GM18505 (cell line): Measurements from ENCODE around the gene CDK5.

Source experiments
- ATAC-seq: cut with Tn5 transposase; IDR thresholded peaks from one replicate; pipeline ENCODE4 v1.9.1; 2021; ENCODE audit not compliant: unreplicated experiment
- POLR2A ChIP-seq: IDR thresholded peaks from 4 replicates; pipeline ENCODE4 v1.6.1; 2011; ENCODE audit warnings: borderline replicate concordance; ENCODE audit not compliant: insufficient read depth, insufficient read length; ENCODE audit errors: extremely low read depth

CDK5 gene

DNA sequence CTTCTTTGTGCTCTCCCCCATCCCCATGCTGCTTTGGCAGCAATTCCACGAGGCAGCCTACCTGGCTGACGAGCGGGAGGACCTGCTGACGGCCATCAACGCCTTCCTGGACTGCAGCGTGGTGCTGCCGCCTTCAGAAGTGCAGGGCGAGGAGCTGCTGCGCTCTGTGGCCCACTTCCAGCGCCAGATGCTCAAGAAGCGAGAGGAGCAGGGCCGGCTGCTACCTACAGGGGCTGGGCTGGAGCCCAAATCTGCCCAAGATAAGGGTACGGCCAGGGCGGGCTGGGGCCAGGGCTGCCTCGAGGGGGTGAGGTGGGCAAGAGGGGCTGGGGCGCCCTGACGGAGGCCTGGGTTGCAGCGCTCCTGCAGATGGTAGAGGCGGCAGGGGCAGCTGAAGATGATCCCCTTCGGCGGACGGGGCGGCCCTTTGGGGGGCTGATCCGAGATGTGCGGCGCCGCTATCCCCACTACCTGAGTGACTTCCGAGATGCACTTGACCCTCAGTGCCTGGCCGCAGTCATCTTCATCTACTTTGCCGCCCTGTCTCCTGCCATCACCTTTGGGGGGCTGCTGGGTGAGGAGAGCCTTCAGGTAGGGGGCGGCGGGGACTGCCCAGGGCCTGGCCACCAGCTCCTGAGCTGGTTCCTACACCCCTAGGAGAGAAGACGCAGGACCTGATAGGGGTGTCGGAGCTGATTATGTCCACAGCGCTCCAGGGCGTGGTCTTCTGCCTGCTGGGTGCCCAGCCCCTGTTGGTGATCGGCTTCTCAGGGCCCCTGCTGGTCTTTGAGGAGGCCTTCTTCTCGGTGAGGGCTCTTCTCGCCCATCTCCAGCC is 13.6 kb upstream of the CDK5 start:
- no peak for TF ChIP-seq POLR2A
- ATAC-seq = no peak

DNA sequence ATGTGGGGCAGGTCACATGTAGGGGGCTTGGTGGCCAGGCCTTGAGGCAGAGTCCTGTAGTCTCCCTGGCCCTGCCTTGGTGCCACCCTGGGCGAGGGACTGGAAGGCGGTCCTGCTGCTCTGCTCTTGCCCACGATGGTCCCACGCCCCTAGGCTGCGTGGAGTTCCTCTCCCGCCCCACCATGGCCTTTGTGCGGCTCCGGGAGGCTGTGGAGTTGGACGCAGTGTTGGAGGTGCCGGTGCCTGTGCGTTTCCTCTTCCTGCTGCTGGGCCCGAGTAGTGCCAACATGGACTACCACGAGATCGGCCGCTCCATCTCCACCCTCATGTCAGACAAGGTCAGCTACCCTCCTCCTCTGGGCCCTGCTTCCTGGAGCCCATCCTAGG is 12.9 kb upstream of the CDK5 start:
- ATAC-seq = no peak

DNA sequence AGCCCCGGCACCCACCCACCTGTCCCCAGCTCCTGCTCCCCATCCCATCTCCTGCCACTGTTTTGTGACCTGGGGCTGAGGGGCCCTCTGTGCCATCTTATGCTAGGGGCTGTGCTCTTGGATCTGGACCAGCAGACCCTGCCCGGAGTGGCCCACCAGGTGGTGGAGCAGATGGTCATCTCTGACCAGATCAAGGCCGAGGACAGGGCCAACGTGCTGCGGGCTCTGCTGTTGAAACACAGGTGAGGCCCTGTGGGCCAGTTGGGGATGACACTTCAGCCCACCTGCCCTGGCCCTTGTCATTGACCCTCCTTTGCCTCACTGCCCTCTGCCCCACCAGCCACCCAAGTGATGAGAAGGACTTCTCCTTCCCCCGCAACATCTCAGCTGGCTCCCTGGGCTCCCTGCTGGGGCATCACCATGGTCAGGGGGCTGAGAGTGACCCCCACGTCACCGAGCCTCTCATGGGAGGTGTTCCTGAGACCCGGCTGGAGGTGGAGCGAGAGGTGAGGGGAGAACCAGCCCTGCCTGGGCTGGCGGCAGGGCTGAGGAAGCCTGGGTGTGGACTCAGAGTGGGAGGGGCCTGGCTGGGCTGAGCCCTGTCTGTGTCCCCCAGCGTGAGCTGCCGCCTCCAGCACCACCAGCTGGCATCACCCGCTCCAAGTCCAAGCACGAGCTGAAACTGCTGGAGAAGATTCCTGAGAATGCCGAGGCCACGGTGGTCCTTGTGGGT is 12.3 kb upstream of the CDK5 start:
- no peak for ATAC-seq
- TF ChIP-seq POLR2A = no peak

More for the DNA sequence above, 12.9 kb upstream of the CDK5 start:
- TF ChIP-seq POLR2A = no peak

DNA sequence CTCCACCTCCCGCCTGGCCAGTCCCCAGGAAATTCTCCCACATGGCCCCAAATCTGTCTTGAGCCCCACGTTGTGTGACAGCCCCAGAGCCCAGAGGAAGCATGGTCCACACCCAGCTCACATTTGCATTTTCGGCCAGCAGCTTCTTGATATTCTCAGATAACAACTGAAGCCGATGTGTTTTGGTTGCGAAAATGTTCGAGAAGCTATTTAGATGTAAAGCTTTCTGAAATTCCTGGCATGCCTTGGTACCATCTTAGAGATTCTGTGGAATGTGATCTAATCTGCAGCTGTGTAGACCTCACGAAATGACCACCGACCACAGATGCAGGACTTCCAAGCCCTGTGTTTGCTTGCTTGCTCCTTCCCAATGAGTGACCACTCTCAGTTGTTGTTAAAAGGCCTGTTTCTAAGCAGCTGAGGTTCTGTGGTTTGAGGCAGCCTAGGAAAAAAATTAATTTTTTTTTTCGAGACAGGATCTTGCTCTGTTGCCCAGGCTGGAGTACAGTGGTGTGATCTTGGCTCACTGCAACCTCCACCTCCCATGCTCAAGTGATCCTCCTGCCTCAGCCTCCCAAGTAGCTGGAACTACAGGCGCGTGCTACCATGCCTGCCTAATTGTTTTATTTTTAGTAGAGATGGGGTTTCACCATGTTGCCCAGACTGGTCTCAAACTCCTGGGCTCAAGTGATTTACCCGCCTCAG is 10.5 kb upstream of the CDK5 start:
- TF ChIP-seq POLR2A = no peak
- no peak for ATAC-seq

DNA sequence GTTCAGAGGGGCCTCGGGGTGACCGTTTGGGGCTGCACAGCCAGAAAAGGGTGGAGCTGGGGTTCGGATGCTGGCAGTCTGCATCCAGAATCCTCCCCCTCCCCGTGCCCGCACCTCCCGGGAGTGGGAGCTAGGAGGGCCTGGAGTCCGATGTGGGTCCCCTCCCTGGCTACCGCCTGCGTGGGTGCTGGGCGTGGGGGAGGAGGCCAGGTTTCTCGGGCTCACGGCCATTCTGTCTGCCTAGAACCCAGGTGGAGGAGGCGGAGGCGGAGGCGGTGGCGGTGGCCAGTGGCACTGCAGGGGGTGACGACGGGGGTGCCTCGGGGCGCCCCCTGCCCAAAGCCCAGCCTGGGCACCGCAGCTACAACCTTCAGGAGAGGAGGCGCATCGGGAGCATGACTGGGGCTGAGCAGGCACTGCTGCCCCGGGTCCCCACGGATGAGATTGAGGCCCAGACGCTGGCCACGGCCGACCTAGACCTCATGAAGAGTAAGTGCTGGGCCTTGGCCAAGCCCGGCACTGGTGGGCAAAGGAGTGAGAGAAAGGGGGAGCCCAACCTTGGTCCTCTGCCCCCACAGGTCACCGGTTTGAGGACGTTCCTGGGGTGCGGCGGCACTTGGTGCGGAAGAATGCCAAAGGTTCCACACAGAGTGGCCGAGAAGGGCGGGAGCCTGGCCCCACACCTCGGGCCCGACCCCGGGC is 8.7 kb upstream of the CDK5 start:
- TF ChIP-seq POLR2A = no peak
- no peak for ATAC-seq

DNA sequence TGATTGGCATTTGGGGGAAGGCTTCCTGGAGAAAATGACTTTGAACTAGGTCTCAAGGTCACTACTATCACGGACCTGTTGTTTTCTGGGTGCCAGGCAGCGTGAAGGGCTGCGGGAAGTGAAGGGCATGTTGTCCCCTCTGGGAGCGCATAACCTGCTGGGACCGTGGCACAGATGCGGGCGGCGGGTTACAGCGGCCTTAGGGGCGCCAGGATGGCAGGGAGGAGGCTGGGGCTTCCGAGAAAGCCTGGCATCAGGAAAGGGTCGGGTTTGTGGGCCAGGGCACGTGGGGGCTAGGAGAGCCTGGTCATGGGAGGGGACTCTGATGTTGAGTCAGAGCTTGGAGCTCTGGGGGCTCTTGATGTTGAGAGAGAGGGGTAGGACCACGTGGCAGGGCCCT is 7.8 kb upstream of the CDK5 start:
- no peak for ATAC-seq
- TF ChIP-seq POLR2A = no peak

DNA sequence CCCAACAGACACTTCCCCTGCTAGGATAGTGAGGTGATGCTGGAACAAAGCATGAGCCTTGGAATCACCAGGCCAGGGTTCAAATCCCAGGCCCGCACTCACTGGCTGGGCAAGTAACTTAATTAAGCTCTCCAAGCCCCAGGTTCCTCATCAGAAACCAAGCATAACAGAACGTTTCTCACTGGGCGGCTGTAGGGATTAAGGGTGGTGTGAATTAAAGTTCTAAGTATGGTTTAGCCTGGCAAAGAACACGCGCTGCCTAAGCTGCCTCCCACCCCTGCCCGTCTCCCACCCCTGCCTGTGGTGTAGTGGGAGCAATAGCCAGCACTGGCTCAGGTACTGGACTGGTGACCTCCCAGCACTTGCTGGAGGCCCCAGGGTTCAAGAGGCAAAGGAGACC is 7.3 kb upstream of the CDK5 start:
- TF ChIP-seq POLR2A = no peak
- no peak for ATAC-seq

DNA sequence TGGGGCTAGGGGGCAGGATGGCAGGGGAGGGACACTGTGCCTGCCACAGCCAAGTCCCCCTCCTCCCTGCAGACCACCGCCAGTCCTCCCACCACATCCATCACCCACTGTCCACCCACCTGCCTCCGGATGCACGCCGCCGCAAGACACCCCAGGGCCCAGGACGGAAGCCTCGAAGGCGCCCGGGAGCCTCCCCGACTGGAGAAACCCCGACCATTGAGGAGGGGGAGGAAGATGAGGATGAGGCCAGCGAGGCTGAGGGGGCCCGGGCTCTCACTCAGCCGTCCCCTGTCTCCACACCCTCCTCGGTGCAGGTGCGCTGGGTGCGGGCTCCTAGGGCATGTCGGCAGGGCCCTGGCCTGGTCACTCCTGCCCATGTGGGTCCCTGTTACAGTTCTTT is 6.8 kb upstream of the CDK5 start:
- ATAC-seq = no peak
- no peak for TF ChIP-seq POLR2A

DNA sequence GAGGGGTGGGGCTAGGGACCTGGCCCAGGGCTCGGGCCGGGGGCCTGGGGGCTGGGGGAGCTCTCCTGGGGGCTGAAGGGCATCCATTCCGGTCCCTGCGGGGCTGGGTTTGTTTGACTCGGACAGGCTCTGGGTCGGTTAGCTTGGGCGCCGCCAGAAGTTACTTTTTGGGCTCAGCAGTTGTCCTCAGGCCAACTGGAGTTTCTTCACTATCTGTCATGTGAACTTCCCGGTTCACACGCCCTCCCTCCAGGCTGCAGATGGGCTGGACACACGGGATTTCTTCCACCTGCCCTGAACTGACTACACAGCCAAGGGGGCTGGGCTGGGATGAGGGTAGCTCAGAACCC is 5.5 kb upstream of the CDK5 start:
- no peak for ATAC-seq
- no peak for TF ChIP-seq POLR2A

DNA sequence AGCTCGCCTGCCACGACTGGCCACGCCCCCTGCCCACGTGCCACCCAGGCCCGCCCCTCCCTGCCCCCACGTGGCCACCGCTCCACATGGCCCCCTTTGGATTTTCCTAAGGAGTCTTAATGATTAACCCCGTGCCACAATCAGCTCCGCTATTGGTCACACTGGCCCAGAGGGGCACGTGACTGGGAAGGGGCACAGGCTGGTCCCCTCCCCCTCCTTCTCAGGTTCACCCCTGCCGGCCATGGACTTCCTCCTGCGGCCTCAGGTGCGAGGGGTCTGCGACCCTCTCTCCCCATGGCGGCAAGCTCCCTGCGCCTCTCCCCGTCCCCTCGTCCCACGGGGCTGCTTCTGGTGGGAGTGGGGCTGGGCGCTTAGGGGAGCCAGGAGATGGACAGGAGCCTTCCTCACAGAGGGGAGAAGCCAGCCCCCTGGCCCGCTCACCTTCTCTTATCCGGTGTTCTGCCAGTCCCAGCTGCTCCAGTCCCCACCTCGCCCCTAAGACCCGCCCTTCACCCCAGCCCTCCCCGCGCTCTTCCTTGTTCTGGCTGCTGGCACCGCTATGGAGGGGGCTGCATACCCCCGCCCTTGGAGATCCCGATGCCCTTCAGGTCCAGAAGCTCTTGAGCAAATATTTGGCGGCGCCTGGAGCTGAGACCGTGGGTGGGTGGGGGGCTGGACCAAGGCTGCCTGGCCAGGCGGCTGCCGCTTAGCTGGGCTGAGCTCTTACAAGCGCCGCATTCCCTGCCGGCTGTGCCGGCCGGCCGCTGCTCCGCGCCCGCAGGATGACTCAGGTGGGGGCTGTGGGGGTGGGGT is 4.9 kb upstream of the CDK5 start:
- no peak for TF ChIP-seq POLR2A
- ATAC-seq = no peak

DNA sequence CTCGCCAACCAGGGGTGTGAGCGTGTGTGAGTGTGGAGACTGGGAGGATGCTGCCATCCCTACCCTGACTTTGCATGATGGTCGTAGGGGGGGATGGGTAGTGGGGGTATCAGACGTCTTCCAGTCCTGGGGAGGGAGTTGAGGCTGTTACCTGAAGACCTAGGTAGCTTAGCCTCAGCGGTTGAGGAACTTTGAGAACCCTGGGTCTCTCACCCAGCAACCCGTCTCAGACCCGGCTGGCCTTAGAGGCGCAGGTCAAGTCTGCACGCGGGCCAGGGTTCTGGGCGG is 4.4 kb upstream of the CDK5 start:
- ATAC-seq = no peak
- TF ChIP-seq POLR2A = no peak

DNA sequence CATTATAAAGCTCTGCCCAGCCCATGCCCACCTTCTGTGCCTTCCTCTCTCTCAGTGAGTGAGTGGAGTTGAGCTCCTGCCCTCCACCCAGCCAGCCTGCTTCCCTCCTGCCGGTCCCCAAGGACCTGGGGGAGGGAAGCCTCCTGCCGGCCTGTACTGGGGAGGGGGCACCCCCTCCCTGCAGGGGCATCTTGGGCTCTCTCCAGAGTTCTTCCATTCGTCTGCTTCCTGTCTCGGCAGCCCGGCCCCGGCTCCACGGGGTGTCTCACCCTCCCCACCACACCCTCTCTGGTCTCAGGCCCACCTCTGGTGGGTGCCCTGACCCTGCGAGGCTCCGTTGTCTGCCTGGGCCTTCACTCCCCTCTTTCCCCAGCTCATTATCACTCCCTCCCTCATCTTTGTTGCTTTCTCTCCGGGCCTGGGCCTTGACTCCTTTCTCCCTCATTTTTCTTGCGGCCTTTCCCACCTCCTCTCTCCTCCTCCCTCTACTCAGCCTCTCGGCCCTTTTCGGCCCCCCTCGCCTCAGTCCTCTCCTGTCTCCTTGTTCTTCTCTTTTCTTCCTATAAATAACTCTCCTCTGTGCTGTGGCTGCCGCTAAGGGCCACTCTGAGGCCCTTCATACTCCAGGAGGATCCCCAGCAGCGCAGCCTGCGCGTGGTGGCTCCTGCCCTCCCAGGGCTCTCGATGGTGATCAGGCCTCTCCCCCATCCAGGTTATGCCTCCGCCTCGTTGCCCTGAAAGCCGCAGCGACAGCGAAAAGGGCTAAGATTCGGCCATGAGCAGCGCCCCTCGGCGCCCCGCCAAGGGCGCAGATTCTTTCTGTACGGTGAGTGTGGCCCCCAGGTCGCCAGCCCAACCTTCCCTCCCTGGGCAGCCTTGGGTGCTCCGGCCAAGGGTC is 3.8 kb upstream of the CDK5 start:
- no peak for TF ChIP-seq POLR2A

More for the DNA sequence above, 3.8 kb upstream of the CDK5 start:
- no peak for ATAC-seq
